Mesothelial cell of epicardium (in vitro differentiated cells): Measurements from ENCODE around the gene DBF4. TPM values are rescaled to one million over a fixed set of nuclear protein-coding genes. Genes with fewer than 3 reads are reported as not detected.
"Not testable (repeated sequence)": the region's sequence is repeated elsewhere in the genome, so short reads cannot be mapped to it uniquely, and the experiment has no call there.

Source experiments
- DNase-seq, 2 experiments: peaks; one replicate each; pipeline ENCODE4 v3.0.0; 2021; ENCODE audit warnings: low spot score in 2 of 2; ENCODE audit not compliant: unreplicated experiment in 2 of 2
- H3K27ac Mint-ChIP-seq: 2 replicates; pipeline ENCODE4 v1.8.0; 2021; ENCODE audit warnings: mixed read lengths
- H3K27me3 Mint-ChIP-seq: 2 replicates; pipeline ENCODE4 v1.8.0; 2021; ENCODE audit warnings: low read depth, mixed read lengths
- H3K36me3 Mint-ChIP-seq: 2 replicates; pipeline ENCODE4 v1.8.0; 2021; ENCODE audit warnings: mixed read lengths
- H3K4me1 Mint-ChIP-seq: 2 replicates; pipeline ENCODE4 v1.8.0; 2021; ENCODE audit warnings: mixed read lengths
- H3K4me3 Mint-ChIP-seq: 2 replicates; pipeline ENCODE4 v1.8.0; 2021; ENCODE audit warnings: mild to moderate bottlenecking, moderate library complexity, mixed read lengths
- H3K9me3 Mint-ChIP-seq: 2 replicates; pipeline ENCODE4 v1.8.0; 2021; ENCODE audit warnings: mixed read lengths
- CTCF ChIP-seq: fragments of 200-600 bp; sonication (generic); IDR thresholded peaks from one replicate; pipeline ENCODE4 v1.5.0; 2021; ENCODE audit warnings: antibody characterized with exemption; ENCODE audit not compliant: unreplicated experiment
- total RNA-seq: library from RNA; stranded (reverse); gene quantifications from 3 replicates; pipeline ENCODE4 v1.2.1, GENCODE V29; 2021

DBF4 gene
- total RNA-seq, 1 donor from 2014 or later = 21.2 TPM

GRCh38 chr7:87934699-87935383 is 58.5 kb downstream of the DBF4 start:
- TF ChIP-seq CTCF = no peak
- no peak for DNase-seq
- peaks cover 4% of the 10 kb centered on the region for H3K9me3 Mint-ChIP-seq
- peak overlapping the region; percentile 89 for H3K4me3 Mint-ChIP-seq
- H3K36me3 Mint-ChIP-seq = no peaks in the 10 kb centered on the region
- no peak overlapping the region for H3K27ac Mint-ChIP-seq
- H3K27me3 Mint-ChIP-seq = peaks cover 42% of the 10 kb centered on the region
- H3K4me1 Mint-ChIP-seq = peaks cover 10% of the 10 kb centered on the region

DNA sequence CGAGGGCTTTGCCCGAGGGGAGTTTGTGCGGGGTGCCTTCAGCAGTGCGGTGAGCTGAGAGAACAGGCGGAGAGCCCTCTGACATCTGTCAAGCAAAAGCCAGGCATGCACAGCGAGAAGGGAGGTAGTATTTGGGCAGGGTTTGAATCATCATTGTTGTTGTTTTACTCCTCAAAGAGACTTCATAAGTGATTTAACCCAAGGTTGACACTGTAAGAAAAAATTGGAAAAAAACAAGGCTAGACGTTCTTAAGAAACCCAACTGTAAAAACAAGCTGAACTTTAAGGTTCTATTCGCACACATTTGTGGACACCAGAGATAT is 59.1 kb downstream of the DBF4 start:
- Mint-ChIP-seq H3K36me3 (no peaks in the 10 kb centered on the region), H3K27ac (no peak overlapping the region), H3K4me1 (peaks cover 10% of the 10 kb centered on the region), H3K9me3 (peaks cover 4% of the 10 kb centered on the region), H3K27me3 (peaks cover 38% of the 10 kb centered on the region), H3K4me3 (peak overlapping the region; percentile 89)
- TF ChIP-seq CTCF = no peak
- DNase-seq = no peak

DNA sequence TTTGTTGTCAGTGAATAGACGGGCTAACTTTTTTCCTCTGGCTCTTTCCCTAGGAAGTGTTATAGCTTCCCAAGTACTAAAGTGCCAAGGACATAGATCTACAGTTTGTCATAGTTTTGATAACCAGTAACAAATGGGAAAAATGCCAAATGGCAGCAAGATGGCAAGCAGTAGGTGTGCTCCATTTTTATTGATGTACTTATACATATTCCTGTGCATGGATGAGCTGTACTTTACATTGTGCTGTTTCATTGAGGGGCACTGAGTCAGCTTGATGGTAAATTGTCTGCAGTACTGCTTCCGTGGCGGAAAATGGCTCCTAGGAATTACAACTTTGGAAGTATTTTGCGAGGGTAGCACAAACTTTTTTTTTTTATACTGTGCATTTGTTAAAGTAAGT is 64.8 kb downstream of the DBF4 start:
- Mint-ChIP-seq H3K4me3 (no peak overlapping the region), H3K9me3 (no peaks in the 10 kb centered on the region), H3K36me3 (no peaks in the 10 kb centered on the region), H3K27me3 (peaks cover 7% of the 10 kb centered on the region), H3K4me1 (no peaks in the 10 kb centered on the region), H3K27ac (no peak overlapping the region)
- no peak for DNase-seq
- TF ChIP-seq CTCF = no peak

DNA sequence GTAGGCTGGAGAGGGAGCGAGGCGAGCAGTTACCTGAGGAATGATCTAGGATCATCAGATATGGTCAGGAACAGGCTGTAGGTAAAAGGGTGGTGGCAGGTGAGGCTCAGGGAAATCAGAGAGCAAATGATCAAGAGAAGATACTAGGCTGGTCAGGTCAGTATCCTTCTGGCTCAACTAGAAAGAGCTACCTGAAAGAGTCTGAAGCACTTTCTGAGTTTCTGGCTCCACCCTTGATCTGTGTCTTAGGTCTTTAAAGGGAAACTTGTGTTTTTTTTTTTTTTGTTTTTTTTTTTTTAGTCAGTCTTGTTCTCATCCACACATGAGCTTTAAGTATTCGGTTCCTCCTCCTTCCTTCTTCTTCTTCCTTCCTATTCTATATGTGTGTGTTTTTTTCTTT is 68.3 kb downstream of the DBF4 start:
- Mint-ChIP-seq H3K4me1 (no peaks in the 10 kb centered on the region), H3K27ac (no peak overlapping the region)

DNA sequence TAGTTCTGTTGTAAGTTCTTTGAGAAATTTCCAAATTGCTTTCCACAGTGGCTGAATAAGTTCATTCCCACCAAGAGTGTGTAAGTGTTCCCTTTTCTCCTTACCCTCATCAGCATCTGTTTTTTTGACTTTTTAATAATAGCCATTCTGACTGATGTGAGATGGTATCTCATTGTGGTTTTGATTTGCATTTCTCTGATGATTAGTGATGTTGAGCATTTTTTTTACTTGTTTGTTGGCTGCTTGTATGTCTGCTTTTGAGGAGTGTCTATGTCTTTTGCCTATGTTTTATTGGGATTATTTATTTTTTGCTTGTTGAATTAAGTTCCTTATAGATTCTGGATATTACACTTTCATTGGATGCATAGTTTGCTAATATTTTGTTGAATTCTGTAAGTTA is 69.6 kb downstream of the DBF4 start:
- H3K27ac Mint-ChIP-seq, H3K4me3 Mint-ChIP-seq, H3K4me1 Mint-ChIP-seq, H3K27me3 Mint-ChIP-seq, DNase-seq, H3K9me3 Mint-ChIP-seq, H3K36me3 Mint-ChIP-seq: not testable (repeated sequence)

More for the DNA sequence above, 68.3 kb downstream of the DBF4 start:
- Mint-ChIP-seq H3K27me3 (no peaks in the 10 kb centered on the region), H3K36me3 (no peaks in the 10 kb centered on the region), H3K9me3 (peaks cover 3% of the 10 kb centered on the region), H3K4me3 (no peak overlapping the region)
- DNase-seq = no peak
- TF ChIP-seq CTCF = no peak

- H3K27ac Mint-ChIP-seq = no peak overlapping the region
- H3K36me3 Mint-ChIP-seq = no peaks in the 10 kb centered on the region
- no peaks in the 10 kb centered on the region for H3K27me3 Mint-ChIP-seq
- H3K4me1 Mint-ChIP-seq = no peaks in the 10 kb centered on the region
- TF ChIP-seq CTCF = no peak
- no peak overlapping the region for H3K4me3 Mint-ChIP-seq
- DNase-seq = no peak
- peaks cover 8% of the 10 kb centered on the region for H3K9me3 Mint-ChIP-seq
These were observed 72.1 kb downstream of the DBF4 start for GRCh38 chr7:87948371-87948770.

Other genes starting within 250 kb of the DBF4 start
- gene RUNDC3B, start 248.1 kb upstream of the DBF4 start, total RNA-seq = 0.13 to 0.29 TPM in 2 of 3 replicates, not detected in the other
- 20.1 to 25.6 TPM (median 24.2 TPM) in 3 replicates for gene SLC25A40, start 133 bp upstream of the DBF4 start, total RNA-seq
- 4.3 to 6.3 TPM (median 4.7 TPM) in 3 replicates for gene ADAM22, start 57.8 kb downstream of the DBF4 start, total RNA-seq